ENCODE data around the gene SPTBN2.
"Not testable (repeated sequence)": the region's sequence is repeated elsewhere in the genome, so short reads cannot be mapped to it uniquely, and the experiment has no call there.

Gene SPTBN2

GRCh38 chr11:66651016-66651415 lies 78.0 kb downstream of the SPTBN2 start:
- POLR2A ChIA-PET, result no interaction called here
- DNase-seq (ENCODE audit: extremely low spot score), result no peak
- CTCF ChIA-PET, result no interaction called here
- TF ChIP-seq FOXK2 (IDR thresholded peaks at IDR 0.05) (no peak), ELF4 (IDR thresholded peaks at IDR 0.05) (no peak), NFRKB (IDR thresholded peaks at IDR 0.05) (no peak), FOXM1 (IDR thresholded peaks at IDR 0.05; ENCODE audit: borderline replicate concordance) (no peak), FOXA1 (IDR thresholded peaks at IDR 0.05) (no peak), LEF1 (IDR thresholded peaks at IDR 0.05; ENCODE audit: borderline replicate concordance) (no peak), ZNF384 (IDR thresholded peaks at IDR 0.05) (no peak), TARDBP (IDR thresholded peaks at IDR 0.05) (no peak), SUZ12 (IDR thresholded peaks at IDR 0.05) (no peak), CTBP1 (IDR thresholded peaks at IDR 0.05; ENCODE audit: borderline replicate concordance) (no peak), L3MBTL2 (conservative IDR thresholded peaks at IDR 0.05) (no peak), BHLHE40 (IDR thresholded peaks at IDR 0.05; ENCODE audit: borderline replicate concordance) (no peak), HDGF (IDR thresholded peaks at IDR 0.05; ENCODE audit: borderline replicate concordance) (no peak)

- CTCF ChIA-PET, result no interaction called here
- TF ChIP-seq L3MBTL2 (conservative IDR thresholded peaks at IDR 0.05) (no peak), FOXM1 (IDR thresholded peaks at IDR 0.05; ENCODE audit: borderline replicate concordance) (no peak), SP1 (IDR thresholded peaks at IDR 0.05) (no peak), ELF4 (IDR thresholded peaks at IDR 0.05) (no peak), PKNOX1 (IDR thresholded peaks at IDR 0.05) (no peak), LEF1 (IDR thresholded peaks at IDR 0.05; ENCODE audit: borderline replicate concordance) (no peak), ZNF384 (IDR thresholded peaks at IDR 0.05) (no peak), TARDBP (IDR thresholded peaks at IDR 0.05) (no peak), BHLHE40 (IDR thresholded peaks at IDR 0.05; ENCODE audit: borderline replicate concordance) (no peak), SUZ12 (IDR thresholded peaks at IDR 0.05) (no peak), FOXK2 (IDR thresholded peaks at IDR 0.05) (no peak), FOXA1 (IDR thresholded peaks at IDR 0.05) (no peak), HDGF (IDR thresholded peaks at IDR 0.05; ENCODE audit: borderline replicate concordance) (no peak), ARNT (IDR thresholded peaks at IDR 0.05) (no peak), NFRKB (IDR thresholded peaks at IDR 0.05) (no peak), CTBP1 (IDR thresholded peaks at IDR 0.05; ENCODE audit: borderline replicate concordance) (no peak)
- no peak for DNase-seq (ENCODE audit: extremely low spot score)
- POLR2A ChIA-PET, result interaction anchor here (1.5 to 4.8 kb wide), 3 partner anchors 11 to 33 kb away, joined by 5 to 23 read pairs (median 7); partner anchors contain the start of genes RBM14, RBM4 and RBM4B
These were observed 79.1 kb downstream of the SPTBN2 start for GRCh38 chr11:66649903-66650302.

- DNase-seq (ENCODE audit: extremely low spot score), result no peak
- TF ChIP-seq PKNOX1 (IDR thresholded peaks at IDR 0.05), result no peak
- CTCF ChIA-PET, result no interaction called here
- POLR2A ChIA-PET, result interaction anchor here (1.0 to 4.8 kb wide), 3 partner anchors 8 to 32 kb away, joined by 3 to 23 read pairs (median 4); partner anchors contain the start of genes RBM14 and RBM4
These were observed 82.2 kb downstream of the SPTBN2 start for GRCh38 chr11:66646828-66647227.

GRCh38 chr11:66643745-66644437 lies 85.1 kb downstream of the SPTBN2 start:
- TF ChIP-seq ARNT (IDR thresholded peaks at IDR 0.05), result no peak
- TF ChIP-seq LEF1 (IDR thresholded peaks at IDR 0.05; ENCODE audit: borderline replicate concordance), result no peak
- no peak for TF ChIP-seq L3MBTL2 (conservative IDR thresholded peaks at IDR 0.05)
- no peak for TF ChIP-seq FOXA1 (IDR thresholded peaks at IDR 0.05)
- no peak for TF ChIP-seq SP1 (IDR thresholded peaks at IDR 0.05)
- TF ChIP-seq HDGF (IDR thresholded peaks at IDR 0.05; ENCODE audit: borderline replicate concordance), result no peak
- TF ChIP-seq SUZ12 (IDR thresholded peaks at IDR 0.05), result no peak
- TF ChIP-seq ZNF384 (IDR thresholded peaks at IDR 0.05), result no peak
- no peak for TF ChIP-seq CTBP1 (IDR thresholded peaks at IDR 0.05; ENCODE audit: borderline replicate concordance)
- TF ChIP-seq ELF4 (IDR thresholded peaks at IDR 0.05), result no peak
- TF ChIP-seq FOXK2 (IDR thresholded peaks at IDR 0.05), result no peak
- TF ChIP-seq FOXM1 (IDR thresholded peaks at IDR 0.05; ENCODE audit: borderline replicate concordance), result no peak
- DNase-seq (ENCODE audit: extremely low spot score), result no peak
- POLR2A ChIA-PET, result no interaction called here
- CTCF ChIA-PET, result interaction anchor here (0.6 kb wide), 1 partner anchor 34 kb away, joined by 4 read pairs; the partner anchor contains the start of gene RBM4B

- TF ChIP-seq HDGF (IDR thresholded peaks at IDR 0.05; ENCODE audit: borderline replicate concordance) (no peak), NFRKB (IDR thresholded peaks at IDR 0.05) (no peak), BHLHE40 (IDR thresholded peaks at IDR 0.05; ENCODE audit: borderline replicate concordance) (no peak), L3MBTL2 (conservative IDR thresholded peaks at IDR 0.05) (no peak), TARDBP (IDR thresholded peaks at IDR 0.05) (no peak), FOXK2 (IDR thresholded peaks at IDR 0.05) (no peak), LEF1 (IDR thresholded peaks at IDR 0.05; ENCODE audit: borderline replicate concordance) (no peak), ARNT (IDR thresholded peaks at IDR 0.05) (no peak), ELF4 (IDR thresholded peaks at IDR 0.05) (no peak), CTBP1 (IDR thresholded peaks at IDR 0.05; ENCODE audit: borderline replicate concordance) (no peak), ZNF384 (IDR thresholded peaks at IDR 0.05) (no peak), PKNOX1 (IDR thresholded peaks at IDR 0.05) (no peak), SP1 (IDR thresholded peaks at IDR 0.05) (no peak), FOXA1 (IDR thresholded peaks at IDR 0.05) (no peak)
- CTCF ChIA-PET, result no interaction called here
- POLR2A ChIA-PET, result no interaction called here
- DNase-seq (ENCODE audit: extremely low spot score), result no peak
These were observed 87.2 kb downstream of the SPTBN2 start for GRCh38 chr11:66641834-66642233.

- CTCF ChIA-PET, result interaction anchor here (0.6 kb wide), 1 partner anchor 13 kb away, joined by 6 read pairs; no protein-coding TSS in a partner anchor
- DNase-seq (ENCODE audit: extremely low spot score), result not testable (repeated sequence)
These were observed 89.1 kb downstream of the SPTBN2 start for GRCh38 chr11:66639814-66640340.

More at GRCh38 chr11:66639814-66640340, 89.1 kb downstream of the SPTBN2 start:
- POLR2A ChIA-PET, result interaction anchor here (2.3 to 7.5 kb wide), 4 partner anchors 8 to 47 kb away, joined by 20 to 84 read pairs (median 23); partner anchors contain the start of genes CCDC87, CCS, RBM14 and RBM4B
